H9 (cell line): ENCODE data around the gene FAM227A. TPM values are rescaled to one million over a fixed set of nuclear protein-coding genes. Genes with fewer than 3 reads are reported as not detected.

Source experiments
- DNase-seq: peaks from one replicate; pipeline ENCODE4 v3.0.0-alpha.2; 2017
- H2AFZ ChIP-seq: one replicate; pipeline ENCODE4 v1.6.1; 2013; ENCODE audit warnings: mild to moderate bottlenecking, low read length, control low read depth, moderate library complexity
- H2AK5ac ChIP-seq: 2 replicates; pipeline ENCODE4 v1.6.1; 2013; ENCODE audit warnings: low read length, control low read depth, mixed read lengths; ENCODE audit not compliant: insufficient read length
- H2BK120ac ChIP-seq: one replicate; pipeline ENCODE4 v1.6.1; 2013; ENCODE audit warnings: low read depth, mild to moderate bottlenecking, low read length, control low read depth, inconsistent platforms; ENCODE audit not compliant: poor library complexity, severe bottlenecking
- H2BK12ac ChIP-seq: 2 replicates; pipeline ENCODE4 v1.6.1; 2013; ENCODE audit warnings: low read length, control low read depth, mixed read lengths, low read depth; ENCODE audit not compliant: insufficient read length
- H2BK15ac ChIP-seq: 2 replicates; pipeline ENCODE4 v1.6.1; 2013; ENCODE audit warnings: low read depth, low read length, control low read depth
- H2BK20ac ChIP-seq: one replicate; pipeline ENCODE4 v1.6.1; 2013; ENCODE audit warnings: low read depth, mild to moderate bottlenecking, low read length, control low read depth, inconsistent platforms; ENCODE audit not compliant: poor library complexity, severe bottlenecking
- H2BK5ac ChIP-seq: 2 replicates; pipeline ENCODE4 v1.6.1; 2013; ENCODE audit warnings: low read length, control low read depth, mixed read lengths; ENCODE audit not compliant: insufficient read length
- H3K14ac ChIP-seq: 2 replicates; pipeline ENCODE4 v1.6.1; 2013; ENCODE audit warnings: low read length, control low read depth; ENCODE audit not compliant: insufficient read depth
- H3K18ac ChIP-seq: 2 replicates; pipeline ENCODE4 v1.6.1; 2013; ENCODE audit warnings: low read depth, mild to moderate bottlenecking, mixed read lengths, low read length, control low read depth; ENCODE audit not compliant: insufficient read length
- H3K23ac ChIP-seq: 2 replicates; pipeline ENCODE4 v1.6.1; 2013; ENCODE audit warnings: low read length, control low read depth, mixed read lengths, low read depth; ENCODE audit not compliant: insufficient read length
- H3K23me2 ChIP-seq: 2 replicates; pipeline ENCODE4 v1.6.1; 2013; ENCODE audit warnings: low read depth, mild to moderate bottlenecking, mixed read lengths, low read length, control low read depth; ENCODE audit not compliant: insufficient read length, poor library complexity, severe bottlenecking
- H3K27ac ChIP-seq: 2 replicates; pipeline ENCODE4 v1.5.1; 2013; ENCODE audit warnings: low read length, control low read depth, mixed read lengths, low read depth; ENCODE audit not compliant: insufficient read length
- H3K27me3 ChIP-seq: 2 replicates; pipeline ENCODE4 v1.6.1; 2013; ENCODE audit warnings: low read length, control low read depth, inconsistent platforms; ENCODE audit not compliant: insufficient read depth
- H3K4ac ChIP-seq: 2 replicates; pipeline ENCODE4 v1.6.1; 2013; ENCODE audit warnings: low read depth, mild to moderate bottlenecking, control low read depth, inconsistent platforms, low read length, moderate library complexity
- H3K4me1 ChIP-seq: 2 replicates; pipeline ENCODE4 v1.6.1; 2013; ENCODE audit warnings: low read length, control low read depth, inconsistent platforms; ENCODE audit not compliant: insufficient read depth
- H3K4me2 ChIP-seq: 2 replicates; pipeline ENCODE4 v1.6.1; 2013; ENCODE audit warnings: low read length, control low read depth, mixed read lengths; ENCODE audit not compliant: insufficient read length, insufficient read depth
- H3K56ac ChIP-seq: 2 replicates; pipeline ENCODE4 v1.6.1; 2013; ENCODE audit warnings: low read depth, mild to moderate bottlenecking, mixed read lengths, low read length, control low read depth; ENCODE audit not compliant: insufficient read length
- H3K79me1 ChIP-seq: 2 replicates; pipeline ENCODE4 v1.6.1; 2013; ENCODE audit warnings: low read depth, mild to moderate bottlenecking, moderate library complexity, low read length, control low read depth, inconsistent platforms; ENCODE audit not compliant: insufficient read depth, poor library complexity, severe bottlenecking
- H3K79me2 ChIP-seq: 2 replicates; pipeline ENCODE4 v1.6.1; 2013; ENCODE audit warnings: low read length, control low read depth, inconsistent platforms; ENCODE audit not compliant: insufficient read depth
- H3K9ac ChIP-seq: 2 replicates; pipeline ENCODE4 v1.6.1; 2013; ENCODE audit warnings: low read length, control low read depth, mixed read lengths; ENCODE audit not compliant: insufficient read length; ENCODE audit errors: extremely low read depth
- H3K9me3 ChIP-seq: one replicate; pipeline ENCODE4 v1.6.1; 2013; ENCODE audit warnings: low read depth, low read length, inconsistent platforms; ENCODE audit not compliant: control insufficient read depth
- H3T11ph ChIP-seq: one replicate; pipeline ENCODE4 v1.6.1; 2013; ENCODE audit warnings: mild to moderate bottlenecking, low read length, control low read depth, inconsistent platforms
- H4K20me1 ChIP-seq: one replicate; pipeline ENCODE4 v1.6.1; 2013; ENCODE audit not compliant: control insufficient read depth, insufficient read length, insufficient read depth
- H4K5ac ChIP-seq: 2 replicates; pipeline ENCODE4 v1.6.1; 2013; ENCODE audit warnings: low read depth, mild to moderate bottlenecking, mixed read lengths, low read length, control low read depth; ENCODE audit not compliant: insufficient read length
- H4K8ac ChIP-seq: replicated peaks from 2 replicates; pipeline ENCODE4 v1.6.1; 2013; ENCODE audit warnings: low read length, control low read depth, mixed read lengths, low read depth; ENCODE audit not compliant: insufficient read length
- H4K91ac ChIP-seq: 2 replicates; pipeline ENCODE4 v1.6.1; 2013; ENCODE audit warnings: low read depth, mild to moderate bottlenecking, moderate library complexity, mixed read lengths, low read length, control low read depth; ENCODE audit not compliant: insufficient read length
- H3K27ac Mint-ChIP-seq, 3 experiments: 2 replicates in 2 of 3; 3 replicates in 1 of 3; pipeline ENCODE4 v1.8.0; 2020 to 2021; ENCODE audit warnings: mixed read lengths in 3 of 3, mild to moderate bottlenecking in 1 of 3, moderate library complexity in 1 of 3
- H3K27me3 Mint-ChIP-seq: 2 replicates; pipeline ENCODE4 v1.8.0; 2021; ENCODE audit warnings: low read depth, mild to moderate bottlenecking, moderate library complexity, mixed read lengths
- H3K36me3 Mint-ChIP-seq, 3 experiments: 2 replicates in 2 of 3; 3 replicates in 1 of 3; pipeline ENCODE4 v1.8.0; 2020 to 2021; ENCODE audit warnings: low read depth in 3 of 3, mixed read lengths in 3 of 3; ENCODE audit not compliant: insufficient read depth in 1 of 3
- H3K4me1 Mint-ChIP-seq, 2 experiments: 2 replicates each; pipeline ENCODE4 v1.8.0; 2020; ENCODE audit warnings: mixed read lengths in 2 of 2
- H3K4me3 Mint-ChIP-seq, 2 experiments: 2 replicates in 1 of 2; 3 replicates in 1 of 2; pipeline ENCODE4 v1.8.0; 2020 to 2021; ENCODE audit warnings: mild to moderate bottlenecking in 2 of 2, mixed read lengths in 2 of 2, moderate library complexity in 1 of 2
- H3K9me3 Mint-ChIP-seq, 2 experiments: 2 replicates in 1 of 2; 3 replicates in 1 of 2; pipeline ENCODE4 v1.8.0; 2020; ENCODE audit warnings: mild to moderate bottlenecking in 2 of 2, mixed read lengths in 2 of 2, moderate library complexity in 1 of 2
- CTCF ChIP-seq: fragments of 200-600 bp; sonication (generic); conservative IDR thresholded peaks from 3 replicates; pipeline ENCODE4 v1.8.0; 2021; ENCODE audit warnings: antibody characterized with exemption, mild to moderate bottlenecking
- WGBS: extraction: QIAGEN DNeasy Blood & Tissue Kit; methylation state at CpG from one replicate; pipeline ENCODE4 v1.1.7; 2013; ENCODE audit warnings: missing lambda C conversion rate, low lambda C conversion rate, mixed read lengths; ENCODE audit not compliant: insufficient read length; ENCODE audit errors: extremely low coverage; 5-methylcytosine and 5-hydroxymethylcytosine counted together
- total RNA-seq: library from RNA; stranded (reverse); gene quantifications from 2 replicates; pipeline ENCODE4 v1.2.1, GENCODE V29; 2021

The FAM227A gene
- total RNA-seq, 1 experiment from 2014 or later: 3.6 TPM

GRCh38 chr22:38608992-38609750 lies 47.0 kb downstream of the FAM227A start:
- H3K27me3 Mint-ChIP-seq: no peaks in the 10 kb centered on the region
- WGBS: no CpG with 5 or more reads among the region's 13 CpGs
- H3K23ac ChIP-seq: no peak overlapping the region
- no peak overlapping the region for H2AK5ac ChIP-seq
- no peak overlapping the region for H3K4me2 ChIP-seq
- H3K4me3 Mint-ChIP-seq: no peak overlapping the region
- H4K8ac ChIP-seq: no peak overlapping the region
- H3K27ac Mint-ChIP-seq: peak overlapping the region in 2 of 3 experiments; percentile 27 to 57; a peak in 4 of 7 replicates
- peaks cover 0 to 2% of the 10 kb centered on the region in 2 experiments; a peak in 3 of 4 replicates for H3K4me1 Mint-ChIP-seq
- H3K14ac ChIP-seq: no peak overlapping the region
- no peaks in the 10 kb centered on the region for H4K20me1 ChIP-seq
- no peak overlapping the region for H2BK5ac ChIP-seq
- H2BK15ac ChIP-seq: no peak overlapping the region
- no peaks in the 10 kb centered on the region for H3K79me2 ChIP-seq
- no peak overlapping the region for H3K27ac ChIP-seq
- no peak overlapping the region for H3K18ac ChIP-seq
- H3K23me2 ChIP-seq: no peaks in the 10 kb centered on the region
- no peaks in the 10 kb centered on the region for H3K27me3 ChIP-seq
- no peaks in the 10 kb centered on the region for H3K4me1 ChIP-seq
- no peaks in the 10 kb centered on the region for H3K79me1 ChIP-seq
- no peaks in the 10 kb centered on the region for H3K9me3 Mint-ChIP-seq
- H2BK12ac ChIP-seq: no peak overlapping the region
- TF ChIP-seq CTCF: no peak
- H3K9ac ChIP-seq: no peak overlapping the region
- H2BK120ac ChIP-seq: no peak overlapping the region
- no peak overlapping the region for H4K91ac ChIP-seq
- H3K36me3 Mint-ChIP-seq: peaks cover 0 to 8% (median 0%) of the 10 kb centered on the region in 3 experiments; a peak in 1 of 7 replicates
- H2BK20ac ChIP-seq: no peak overlapping the region
- no peaks in the 10 kb centered on the region for H3K9me3 ChIP-seq
- H3T11ph ChIP-seq: no peak overlapping the region
- H2AFZ ChIP-seq: no peak overlapping the region
- no peak for DNase-seq
- no peak overlapping the region for H3K56ac ChIP-seq
- H3K4ac ChIP-seq: no peak overlapping the region
- H4K5ac ChIP-seq: no peak overlapping the region
